ENCODE measurements around the gene ZMYND8.

GRCh38 chr20:47209982-47210381 is 146.5 kb downstream of the ZMYND8 start:
- TF ChIP-seq CTCF (IDR thresholded peaks at IDR 0.05; ENCODE audit: borderline replicate concordance, extremely low read depth, low read length, poor library complexity, severe bottlenecking), result no peak
- TF ChIP-seq EZH2 (IDR thresholded peaks at IDR 0.05; ENCODE audit: borderline replicate concordance, low read depth, low read length, severe bottlenecking), result no peak

Data from DND-41 (cell line).